ENCODE results near the gene PTPRQ.

The PTPRQ gene

DNA sequence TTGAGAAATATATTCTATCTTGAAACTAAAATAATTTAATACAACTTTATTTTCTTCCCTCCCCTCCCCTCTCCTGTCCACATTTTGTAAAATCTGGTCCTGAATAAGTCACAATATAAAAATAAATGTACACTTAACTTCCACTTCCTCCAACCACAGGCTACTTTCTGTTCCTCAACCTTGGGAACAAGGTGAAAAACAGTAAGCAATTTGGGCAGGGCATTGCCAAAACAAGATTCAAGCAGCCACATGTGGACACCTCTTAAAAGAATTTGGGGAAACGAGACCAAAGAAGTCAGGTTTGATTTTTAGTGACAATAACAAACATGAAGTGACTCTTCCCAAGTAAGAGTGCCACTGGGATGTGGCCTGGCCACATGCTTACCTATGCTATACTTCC is 115.7 kb downstream of the PTPRQ start:
- DNase-seq, result no peak

DNA sequence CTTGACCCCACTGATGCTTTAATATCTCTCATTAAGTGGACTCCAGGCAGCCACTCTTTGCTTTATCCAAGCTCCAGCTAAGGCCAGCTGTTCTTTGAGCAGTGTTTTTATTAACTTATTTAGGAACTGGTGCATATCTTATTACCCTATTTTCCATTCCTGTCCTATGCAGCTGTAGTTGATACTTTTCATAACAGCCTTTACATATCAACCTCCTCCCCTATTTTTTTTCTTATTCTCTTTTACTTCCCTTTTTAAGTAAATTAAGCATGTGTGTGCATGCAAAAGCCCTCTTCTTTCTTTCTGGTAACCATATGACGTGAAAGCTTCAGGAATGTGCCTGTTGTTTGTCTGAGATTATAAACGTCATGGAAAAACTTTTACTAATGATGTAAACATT is 121.2 kb downstream of the PTPRQ start:
- no peak for DNase-seq

DNA sequence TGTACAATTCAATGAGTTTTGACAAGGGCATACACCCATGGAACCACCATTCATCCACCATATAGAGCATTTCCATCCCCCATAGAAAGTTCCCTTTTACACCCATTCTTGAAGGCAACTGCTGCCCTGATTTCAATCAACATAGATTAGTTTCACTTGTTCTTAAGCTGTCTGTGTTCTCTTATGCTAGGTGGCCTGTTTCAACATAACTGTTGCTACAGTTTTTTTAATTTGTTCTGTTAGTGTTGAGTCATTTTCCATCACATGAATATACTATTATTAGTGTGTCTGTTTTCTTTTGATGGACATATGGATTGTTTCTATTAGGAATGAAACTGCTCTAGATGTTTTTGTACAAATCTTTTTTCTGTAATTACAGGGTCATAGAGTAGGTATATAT is 123.4 kb downstream of the PTPRQ start:
- no peak for DNase-seq

DNA sequence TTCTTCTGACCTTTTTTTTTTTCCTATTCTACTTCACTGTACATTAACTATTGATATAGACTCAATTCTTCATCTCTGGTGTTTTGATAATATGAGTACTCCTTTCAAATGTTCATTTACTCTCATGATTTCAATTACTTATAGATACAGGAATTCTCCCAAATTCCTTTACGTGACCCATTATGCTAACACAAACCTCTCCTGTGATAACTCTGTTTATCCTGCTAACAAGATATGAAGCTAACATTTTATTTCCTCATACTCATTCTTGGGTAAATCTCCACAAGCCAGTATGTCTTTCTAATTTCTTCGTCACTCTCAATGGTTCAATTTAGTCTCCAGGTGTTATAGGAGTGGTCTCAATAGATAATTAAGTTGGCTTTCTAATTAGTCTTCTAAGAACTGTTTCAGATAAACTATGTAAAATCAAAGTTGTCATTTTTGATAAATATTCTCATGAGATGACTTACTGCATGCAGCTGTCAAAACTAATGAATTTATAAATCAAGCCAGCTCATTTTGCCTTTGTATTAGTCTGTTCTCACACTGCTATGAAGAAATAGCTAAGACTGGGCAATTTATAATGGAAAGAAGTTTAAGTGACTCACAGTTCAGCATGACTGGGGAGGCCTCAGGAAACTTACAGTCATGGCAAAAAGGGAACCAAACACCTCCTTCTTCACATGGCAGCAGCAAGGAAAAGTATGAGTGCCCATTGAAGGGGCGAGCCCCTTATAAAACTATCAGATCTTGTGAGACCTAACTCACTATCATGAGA is 132.8 kb downstream of the PTPRQ start:
- no peak for DNase-seq

DNA sequence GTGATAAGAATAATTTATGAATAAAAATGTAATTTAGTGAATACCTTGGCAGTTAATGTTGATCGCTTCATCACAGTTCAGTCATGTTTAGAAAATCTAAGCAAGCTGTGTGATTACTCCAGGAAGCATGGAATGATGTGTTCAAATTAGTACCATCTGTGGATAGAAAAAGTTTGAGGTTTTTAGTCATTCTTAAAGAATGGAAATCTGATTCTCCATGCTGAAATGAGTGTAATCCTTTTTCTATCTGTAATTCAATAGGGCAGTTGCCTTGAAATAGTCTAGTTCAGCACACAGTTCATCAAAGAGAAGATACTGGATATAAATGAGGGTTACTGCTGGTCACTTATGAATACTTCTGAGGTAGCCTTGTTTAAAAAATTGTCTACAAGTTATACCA is 136.2 kb downstream of the PTPRQ start:
- DNase-seq, result no peak

DNA sequence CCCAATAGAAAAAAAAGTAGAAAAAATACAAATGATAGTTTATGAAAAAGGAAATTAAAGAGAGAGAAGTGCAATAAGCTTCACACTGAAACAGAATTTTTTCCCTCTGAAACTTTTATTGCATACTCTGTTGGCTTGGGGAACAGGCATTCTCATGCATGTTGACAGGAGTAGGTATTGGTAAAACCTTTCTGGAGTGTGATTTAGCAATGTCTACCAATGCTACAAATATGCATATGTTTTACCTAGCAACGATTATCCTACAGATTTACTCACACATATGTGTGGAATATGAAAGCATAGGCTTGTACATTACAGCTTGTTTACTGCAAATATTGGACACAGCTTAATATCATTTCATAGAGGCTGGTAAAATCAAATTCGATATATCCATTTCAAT is 137.7 kb downstream of the PTPRQ start:
- DNase-seq, result no peak

DNA sequence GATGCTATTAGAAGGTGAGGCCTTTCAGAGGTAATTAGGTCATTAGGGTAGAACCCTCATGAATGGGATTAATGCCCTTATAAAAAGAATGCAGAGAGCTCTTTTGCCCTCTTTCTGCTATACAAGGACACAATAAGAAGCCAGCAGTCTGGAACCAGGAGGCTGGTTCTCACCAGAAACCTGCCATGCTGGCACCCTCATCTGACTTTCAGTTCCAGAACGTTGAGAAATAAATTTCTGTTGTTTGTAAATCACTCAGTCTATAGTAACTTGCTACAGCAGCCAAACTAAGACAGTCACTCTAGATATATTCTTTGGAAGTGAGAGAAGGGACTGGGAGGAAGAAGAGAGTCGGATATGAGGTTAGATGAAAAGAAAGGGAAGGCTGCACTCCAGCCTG is 138.4 kb downstream of the PTPRQ start:
- DNase-seq, result no peak

DNA sequence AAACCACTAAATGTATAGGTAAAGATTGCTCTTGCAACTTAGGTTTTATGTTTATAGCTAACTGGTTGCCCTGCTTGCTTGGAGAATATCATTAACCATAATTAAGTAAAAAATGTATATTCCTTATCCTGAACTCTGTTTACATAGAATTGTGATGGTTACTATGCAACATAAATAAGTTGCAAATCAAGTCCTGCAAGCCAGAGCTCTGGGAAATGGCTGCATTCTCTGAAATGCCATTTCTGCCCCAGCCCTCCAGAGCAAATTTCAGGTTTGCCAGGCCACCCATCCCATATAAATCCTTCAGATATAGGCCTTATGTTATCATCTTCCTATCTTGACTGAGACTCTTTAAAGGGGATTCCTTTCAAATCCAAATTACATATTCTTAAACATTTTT is 145.0 kb downstream of the PTPRQ start:
- DNase-seq, result no peak

DNA sequence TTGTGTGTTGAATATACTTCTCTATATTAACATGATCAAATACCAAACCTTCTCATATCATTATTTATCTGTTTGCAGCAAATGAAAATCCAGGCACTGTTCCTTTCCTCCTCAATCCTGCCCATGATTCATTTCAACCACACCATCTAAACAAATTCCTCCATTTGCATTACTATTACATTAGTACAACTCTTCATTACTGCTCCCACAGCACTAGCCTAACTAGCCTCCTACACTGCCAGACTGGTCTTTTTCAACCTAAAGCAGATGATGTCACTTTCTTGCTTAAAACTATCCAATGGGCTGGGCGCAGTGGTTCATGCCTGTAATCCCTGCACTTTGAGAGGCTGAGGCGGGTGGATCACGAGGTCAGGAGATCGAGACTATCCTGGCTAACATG is 146.1 kb downstream of the PTPRQ start:
- DNase-seq, result no peak

DNA sequence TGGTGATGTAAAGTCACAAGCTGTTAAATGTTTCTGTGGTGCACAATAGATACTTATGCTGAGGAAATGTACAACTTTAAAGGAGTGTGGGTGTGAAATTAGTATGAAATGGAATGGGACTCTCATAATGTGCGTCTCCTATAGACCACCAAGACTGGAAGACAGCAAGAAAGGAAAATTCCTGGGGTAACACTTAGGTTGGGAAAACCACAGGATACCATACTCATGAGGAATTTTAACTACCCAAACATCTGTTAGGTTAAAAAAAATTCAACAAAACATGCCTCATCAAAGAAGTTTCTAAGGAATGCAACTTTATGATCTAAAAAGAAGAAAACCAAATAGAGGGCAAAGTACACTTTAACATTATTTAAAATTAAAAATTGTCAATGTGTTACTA is 149.7 kb downstream of the PTPRQ start:
- no peak for DNase-seq

DNA sequence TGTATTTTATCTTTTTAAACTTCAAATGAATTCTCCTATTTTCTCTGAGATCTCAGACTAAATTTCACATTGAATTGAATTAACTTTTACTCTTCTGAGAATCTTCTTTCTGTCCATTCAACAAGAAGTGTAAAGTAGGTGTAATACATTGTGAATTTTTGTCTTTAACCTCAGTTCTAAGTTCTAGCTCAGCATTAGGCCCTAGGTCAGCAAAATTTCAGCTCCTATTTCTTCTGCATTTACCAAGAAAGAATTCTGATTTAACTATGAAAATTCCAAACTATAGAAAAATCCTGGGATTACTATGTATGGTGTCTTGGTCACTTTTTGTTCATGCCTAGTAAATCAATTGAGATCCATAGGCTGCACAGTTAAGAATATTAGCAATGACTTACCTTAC is 152.5 kb downstream of the PTPRQ start:
- no peak for DNase-seq

DNA sequence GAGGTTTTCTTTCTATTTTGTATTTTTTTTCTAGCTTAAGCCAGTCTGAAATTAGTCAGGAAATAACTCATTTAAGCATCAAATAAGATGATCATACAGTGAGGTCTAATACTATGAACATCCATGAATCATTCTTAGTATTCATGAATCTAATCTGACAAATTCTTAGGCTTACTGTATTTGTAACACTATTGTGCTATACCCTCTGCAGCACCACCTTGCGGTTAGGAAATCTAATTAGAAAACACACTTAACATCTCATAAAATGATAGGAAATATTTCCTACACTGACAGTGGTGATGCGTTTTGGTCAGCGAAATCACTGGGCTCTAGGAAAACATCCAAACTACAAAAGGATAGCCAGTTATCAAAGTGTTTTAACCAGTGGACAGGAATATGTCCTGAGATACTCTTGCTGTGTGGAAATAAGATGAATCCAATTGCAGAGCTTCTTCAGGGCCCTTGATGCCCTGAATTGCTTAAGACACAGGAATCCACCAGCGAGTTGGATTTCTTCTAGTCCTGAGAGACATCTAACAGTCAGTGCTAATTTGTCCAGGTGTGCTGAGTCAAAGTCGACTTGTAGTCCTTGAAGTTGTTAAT is 154.1 kb downstream of the PTPRQ start:
- DNase-seq, result no peak

DNA sequence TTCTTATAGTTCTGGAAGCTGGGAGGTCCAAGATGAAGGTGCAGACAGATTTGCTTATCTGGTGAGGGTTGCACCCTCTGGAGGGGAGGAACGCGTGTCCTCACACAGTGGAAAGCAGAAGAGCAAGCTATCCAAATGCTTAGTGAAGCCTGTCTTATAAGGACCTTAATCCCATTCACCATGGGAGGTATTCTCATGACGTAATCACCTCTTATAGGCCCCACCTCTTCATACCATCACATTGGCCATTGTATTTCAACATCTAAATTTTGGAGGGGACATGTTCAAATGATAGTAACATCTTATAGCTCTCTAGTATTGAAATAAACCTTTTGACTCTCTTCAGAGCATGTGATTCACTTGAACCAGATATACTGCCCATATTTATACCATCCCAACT is 158.4 kb downstream of the PTPRQ start:
- DNase-seq, result no peak

DNA sequence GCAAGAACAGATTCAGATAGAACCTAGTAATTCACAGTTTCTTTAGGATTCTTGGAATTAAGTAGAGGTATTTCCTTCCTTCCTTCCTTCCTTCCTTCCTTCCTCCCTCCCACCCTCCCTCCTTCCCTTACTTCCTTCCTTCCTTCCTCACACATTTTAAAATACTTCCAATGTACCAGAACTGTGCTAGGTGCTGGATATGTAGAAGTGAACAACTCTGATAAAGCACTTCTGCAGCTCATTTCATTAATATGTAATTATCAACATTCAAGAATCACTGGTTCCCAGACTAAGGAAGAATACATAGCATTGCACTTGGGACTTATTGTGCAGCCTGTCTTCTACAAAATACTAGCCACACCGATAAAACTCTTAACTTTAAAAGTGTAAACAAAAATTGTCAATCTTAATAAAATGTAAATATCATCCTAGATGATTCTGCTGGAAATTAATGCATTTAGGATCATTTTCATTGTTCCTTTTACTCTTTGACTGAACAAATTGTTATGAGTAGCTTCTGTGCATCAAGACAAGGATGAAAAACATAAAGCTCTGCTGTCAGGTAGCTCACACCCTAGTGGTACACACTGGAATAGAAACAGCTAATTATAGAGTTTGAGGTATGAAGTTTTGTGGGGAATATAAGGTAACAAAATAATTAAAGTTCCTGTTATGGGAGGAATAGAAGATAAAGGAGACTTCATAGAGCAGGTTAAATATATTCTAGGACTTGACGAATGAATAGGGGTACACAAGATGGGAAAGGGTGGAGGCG is 163.5 kb downstream of the PTPRQ start:
- DNase-seq, result no peak

DNA sequence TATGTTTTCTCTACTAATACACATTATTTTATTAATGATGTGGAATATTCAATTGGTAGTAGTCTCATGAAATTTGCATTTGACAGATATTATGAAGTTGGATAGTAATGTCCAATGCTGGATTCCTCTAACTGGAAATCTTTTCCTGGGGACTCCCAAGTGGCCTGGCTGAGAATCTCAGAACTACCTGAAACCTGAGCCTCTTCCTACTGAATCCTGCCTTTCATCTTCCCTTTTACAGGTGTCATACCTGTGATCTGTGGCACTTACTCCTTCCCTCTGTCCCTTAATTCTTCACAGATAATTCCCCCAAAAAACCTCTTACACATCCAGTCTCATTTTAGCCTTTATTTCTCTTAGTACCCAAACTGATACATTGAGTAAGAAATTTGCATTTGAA is 173.7 kb downstream of the PTPRQ start:
- no peak for DNase-seq

DNA sequence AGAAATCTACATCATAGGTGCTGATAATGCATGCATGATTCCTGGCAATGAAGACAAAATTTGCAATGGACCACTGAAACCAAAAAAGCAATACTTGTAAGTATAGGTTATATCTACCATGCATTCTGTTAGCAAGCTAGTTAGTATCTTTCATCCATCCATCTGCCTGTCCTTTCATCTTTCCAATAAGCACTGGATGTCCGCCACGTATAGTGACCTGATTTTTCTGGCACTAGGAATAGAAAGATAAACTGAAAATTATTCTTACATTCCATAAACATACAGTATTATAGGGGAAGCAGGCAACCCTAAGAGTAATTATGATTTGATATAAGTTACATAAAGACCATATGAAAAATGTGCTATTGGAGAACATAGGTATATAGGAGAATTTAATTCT is 176.2 kb downstream of the PTPRQ start:
- no peak for DNase-seq

DNA sequence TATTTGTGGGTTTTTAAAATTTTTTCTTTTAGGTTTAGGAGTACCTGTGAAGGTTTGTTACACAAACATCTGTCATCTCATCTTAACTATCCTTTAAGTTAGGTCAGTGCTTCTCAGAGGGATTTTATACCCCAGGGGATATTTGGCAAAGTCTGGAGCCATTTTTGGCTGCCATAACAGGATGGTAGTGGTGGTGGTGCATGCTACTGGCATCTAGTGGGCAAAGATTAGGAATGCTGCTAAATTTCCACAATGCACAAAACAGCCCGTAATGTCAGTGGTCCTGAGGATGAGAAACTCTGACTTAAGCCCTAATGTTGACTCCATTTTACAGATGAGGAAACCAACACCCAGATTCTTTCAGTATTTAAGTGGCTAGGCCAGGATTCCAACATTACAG is 178.2 kb downstream of the PTPRQ start:
- no peak for DNase-seq

DNA sequence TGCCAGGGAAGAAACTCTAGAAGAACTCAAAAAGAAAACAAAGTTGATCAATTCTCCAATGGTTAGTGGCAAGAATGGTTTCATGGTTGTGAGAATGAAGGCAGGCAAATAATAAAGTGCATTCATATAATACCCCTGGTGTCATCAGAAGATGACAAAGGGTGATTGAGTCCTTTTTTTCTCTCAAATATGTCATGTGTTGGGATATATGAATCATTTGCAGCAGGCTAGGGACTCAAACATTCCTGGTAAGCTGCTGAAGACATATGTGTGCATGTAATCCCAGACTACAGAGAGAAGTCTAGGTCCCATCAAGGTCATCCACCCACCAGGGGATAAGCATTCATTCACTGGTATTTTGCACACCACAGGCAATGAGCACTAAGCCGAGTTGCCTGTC is 181.0 kb downstream of the PTPRQ start:
- DNase-seq, result no peak

DNA sequence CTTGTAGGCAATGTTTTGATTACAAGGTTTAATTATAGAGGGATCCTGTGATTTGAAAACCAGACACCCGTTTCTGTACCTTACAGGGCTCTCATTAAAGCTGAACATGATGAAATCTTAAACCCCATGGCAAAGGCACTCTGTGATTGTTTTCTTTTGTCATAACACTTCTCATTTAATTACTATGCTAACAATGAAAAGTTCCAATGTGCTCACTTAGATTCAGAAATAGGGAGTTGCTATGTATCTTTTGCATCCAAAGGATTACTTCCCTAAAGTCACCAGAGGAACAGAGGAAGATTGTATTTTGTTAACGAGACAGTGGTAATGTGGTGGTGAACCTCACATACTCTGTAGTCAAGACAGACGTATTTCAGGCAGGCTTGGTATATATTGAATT is 181.9 kb downstream of the PTPRQ start:
- no peak for DNase-seq

DNA sequence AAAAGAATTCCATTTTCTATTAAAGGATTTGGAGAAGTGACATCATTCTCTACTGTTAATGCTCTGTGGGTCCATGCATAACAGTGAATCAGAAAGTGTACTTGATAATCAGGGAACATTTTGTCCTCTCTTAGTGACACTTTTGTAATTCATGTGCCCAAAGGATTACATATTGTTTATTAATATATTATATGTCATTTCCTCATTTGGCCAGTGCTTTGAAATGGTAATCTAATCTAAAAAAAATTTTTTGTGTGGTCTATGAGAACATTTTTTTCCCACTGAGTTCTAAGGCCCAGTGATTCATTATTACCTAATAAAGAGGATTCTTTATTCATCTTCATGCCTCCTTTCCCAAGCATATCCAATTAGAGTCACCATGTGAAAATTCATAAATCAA is 183.7 kb downstream of the PTPRQ start:
- no peak for DNase-seq

DNA sequence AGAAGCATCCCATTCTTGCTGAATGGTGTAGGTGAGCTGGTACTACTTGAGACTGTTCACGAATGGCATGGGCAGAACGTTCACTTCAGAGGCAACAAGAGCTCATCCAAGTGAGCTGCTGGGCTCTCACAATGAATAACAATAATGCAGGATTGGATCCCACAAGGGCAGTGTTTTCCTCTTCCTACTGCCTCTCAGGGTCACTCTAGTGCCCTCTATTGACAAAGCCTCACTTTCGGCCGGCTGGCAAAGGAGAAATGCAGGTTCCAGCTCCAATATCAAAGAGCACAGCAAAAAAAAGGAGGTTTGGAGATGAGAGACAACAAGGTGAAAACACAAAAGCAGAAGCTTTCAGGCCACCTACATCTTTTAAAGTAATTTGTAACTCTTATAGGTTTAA is 188.8 kb downstream of the PTPRQ start:
- no peak for DNase-seq

DNA sequence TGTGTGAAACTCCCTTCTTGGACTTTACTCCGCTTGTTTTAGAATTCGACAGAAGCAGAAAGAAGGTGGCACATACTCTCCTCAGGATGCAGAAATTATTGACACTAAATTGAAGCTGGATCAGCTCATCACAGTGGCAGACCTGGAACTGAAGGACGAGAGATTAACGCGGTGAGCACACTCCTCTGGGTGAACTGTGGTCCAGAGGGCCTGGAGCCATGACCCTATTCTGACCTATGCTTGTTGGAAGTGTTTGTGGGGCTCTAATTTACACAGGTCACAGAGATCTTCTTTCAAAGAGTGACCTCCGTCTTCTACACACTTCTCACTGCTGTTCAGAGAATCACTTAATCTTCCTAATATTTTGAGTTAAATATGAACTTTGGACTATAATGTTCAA is 190.9 kb downstream of the PTPRQ start:
- no peak for DNase-seq

DNA sequence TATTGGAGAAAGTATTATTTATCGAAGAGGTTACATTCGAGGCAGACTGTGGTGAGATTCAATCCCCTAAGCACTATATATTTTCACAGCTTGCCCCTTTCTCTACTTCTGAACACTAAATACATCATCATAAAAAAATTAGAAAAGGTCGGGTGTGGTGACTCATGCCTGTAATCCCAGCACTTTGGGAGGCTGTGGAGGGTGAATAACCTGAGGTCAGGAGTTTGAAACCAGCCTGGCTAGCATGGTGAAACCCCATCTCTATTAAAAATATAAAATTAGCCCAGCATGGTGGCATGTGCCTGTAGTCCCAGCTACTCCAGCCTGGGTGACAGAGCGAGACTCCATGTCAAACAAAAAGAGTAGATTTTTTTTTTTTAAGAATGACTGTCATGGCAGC is 192.8 kb downstream of the PTPRQ start:
- DNase-seq, result no peak

DNA sequence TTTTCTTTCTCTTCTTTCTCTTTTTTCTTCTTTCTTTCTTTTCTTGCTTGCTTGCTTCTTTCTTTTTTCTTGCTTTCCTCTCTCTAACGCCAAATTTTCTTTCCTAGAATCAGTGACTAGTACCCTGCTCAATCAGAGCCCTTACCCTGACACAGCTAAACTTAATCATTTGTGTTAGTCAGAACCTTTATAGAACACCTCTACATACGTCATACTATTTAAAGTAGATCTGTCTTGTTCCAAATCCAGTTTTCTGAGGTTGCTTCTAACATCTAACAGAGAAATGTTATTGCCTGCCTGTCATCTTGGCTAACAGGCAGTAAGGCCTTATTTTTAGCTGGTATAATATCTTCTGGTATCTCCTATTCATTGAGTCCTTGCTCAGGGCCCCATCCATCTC is 197.9 kb downstream of the PTPRQ start:
- no peak for DNase-seq
